Stimulated activated naive CD4-positive, alpha-beta T cell (primary cell): ENCODE results near the gene MYBL2.
"Not testable (repeated sequence)": the region's sequence is repeated elsewhere in the genome, so short reads cannot be mapped to it uniquely, and the experiment has no call there.

Source experiments
- DNase-seq, 6 experiments: peaks; one replicate each; lab custom pipeline; 2025; lab: John Stamatoyannopoulos, UW

The MYBL2 gene

GRCh38 chr20:43666376-43667328 lies at the start of gene MYBL2:
Gene MYBL2, plus strand, starts transcription at chr20:43667114. Its CDS starts 170 bp downstream, at chr20:43667284.
- DNase-seq: peak; percentile 50 to 85 (median 60)

- no peak for DNase-seq
These were observed 35.3 kb upstream of the MYBL2 start for GRCh38 chr20:43631598-43631997.

DNA sequence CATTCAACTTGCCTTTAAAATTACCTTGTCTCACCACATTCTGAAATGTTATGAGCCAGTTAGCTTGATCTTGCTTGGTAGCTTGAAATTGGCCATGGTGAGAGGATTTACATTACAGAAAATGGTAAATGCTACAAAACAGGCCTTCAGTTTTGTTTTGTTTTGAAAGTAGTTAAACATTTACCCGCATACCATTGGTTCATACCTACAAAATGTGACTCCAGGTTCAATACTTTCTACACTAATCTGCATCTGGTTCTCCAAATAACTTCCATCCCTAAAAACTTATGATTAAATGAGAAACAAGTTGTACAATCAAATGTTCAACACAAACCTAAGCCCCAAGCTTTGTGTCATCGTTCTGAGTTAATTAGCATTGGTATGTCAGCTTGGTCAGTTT lies 30.5 kb upstream of the MYBL2 start:
- DNase-seq: no peak

DNA sequence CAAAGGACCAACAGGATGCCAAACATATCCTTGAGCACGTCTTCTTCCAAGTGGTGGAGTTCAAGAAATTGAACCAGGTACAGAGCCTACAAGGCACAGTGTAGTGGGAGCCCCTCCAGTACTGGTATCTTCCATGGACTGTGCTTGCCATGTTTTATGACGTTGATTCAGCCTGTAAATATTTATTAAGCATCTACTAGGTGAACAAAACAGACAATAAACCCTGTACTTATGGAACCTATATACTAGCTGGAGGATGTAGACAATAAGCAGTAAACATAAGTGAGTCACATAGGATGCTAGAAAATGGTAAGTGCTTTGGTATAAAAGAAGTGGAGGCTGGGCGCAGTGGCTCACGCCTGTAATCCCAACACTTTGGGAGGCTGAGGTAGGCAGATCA lies 24.4 kb upstream of the MYBL2 start:
- no peak for DNase-seq

GRCh38 chr20:43650997-43651525 lies 15.9 kb upstream of the MYBL2 start:
- no peak for DNase-seq

- not testable (repeated sequence) for DNase-seq
These were observed 15.2 kb upstream of the MYBL2 start for GRCh38 chr20:43651650-43652184.

DNA sequence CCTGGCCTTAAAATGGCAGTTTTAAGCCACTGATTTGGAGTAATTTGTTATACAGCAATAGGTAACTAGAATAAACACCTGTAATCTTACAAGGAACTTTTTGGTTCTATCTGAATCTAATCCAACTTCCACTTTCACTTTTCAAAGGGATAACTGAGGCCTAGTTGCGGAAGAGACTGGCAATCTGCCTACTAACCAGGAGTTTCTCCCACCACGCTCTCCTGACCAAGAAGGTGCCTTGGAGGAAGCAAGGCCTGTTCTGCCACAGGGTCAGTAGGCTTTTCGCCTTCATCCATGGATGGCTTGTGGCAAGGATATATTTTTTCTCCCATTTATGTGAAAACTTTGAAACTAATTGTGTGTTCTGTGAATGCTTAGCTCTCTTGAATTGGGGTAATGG lies 12.9 kb upstream of the MYBL2 start:
- no peak for DNase-seq

- DNase-seq: not testable (repeated sequence)
These were observed 11.7 kb upstream of the MYBL2 start for GRCh38 chr20:43655176-43655575.

DNA sequence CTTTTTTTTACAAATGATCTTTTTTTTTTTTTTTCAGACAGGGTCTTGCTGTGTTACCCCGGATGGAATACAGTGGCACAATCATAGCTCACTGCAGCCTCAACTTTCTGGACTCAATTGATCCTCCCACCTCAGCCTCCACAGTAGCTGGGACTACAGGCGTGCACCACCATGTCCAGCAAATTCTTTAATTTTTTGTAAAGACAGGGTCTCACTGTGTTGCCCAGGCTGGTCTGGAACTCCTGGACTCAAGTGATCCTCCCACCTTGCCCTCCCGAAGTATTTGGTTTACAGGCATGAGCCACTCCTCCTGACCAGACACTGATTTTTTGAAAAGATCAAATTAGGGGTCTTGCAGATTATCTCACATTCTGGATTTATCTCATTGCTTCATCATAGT lies 11.0 kb upstream of the MYBL2 start:
- no peak for DNase-seq

- no peak for DNase-seq
These were observed 8.7 kb upstream of the MYBL2 start for GRCh38 chr20:43658069-43658722.

GRCh38 chr20:43658723-43659419 lies 8.0 kb upstream of the MYBL2 start:
- no peak for DNase-seq

- DNase-seq: no peak
These were observed 3.8 kb upstream of the MYBL2 start for GRCh38 chr20:43662943-43663655.

- DNase-seq: no peak
These were observed 1.3 kb upstream of the MYBL2 start for GRCh38 chr20:43665466-43666176.

GRCh38 chr20:43667341-43668132 lies 623 bp downstream of the MYBL2 start:
- DNase-seq: no peak

DNA sequence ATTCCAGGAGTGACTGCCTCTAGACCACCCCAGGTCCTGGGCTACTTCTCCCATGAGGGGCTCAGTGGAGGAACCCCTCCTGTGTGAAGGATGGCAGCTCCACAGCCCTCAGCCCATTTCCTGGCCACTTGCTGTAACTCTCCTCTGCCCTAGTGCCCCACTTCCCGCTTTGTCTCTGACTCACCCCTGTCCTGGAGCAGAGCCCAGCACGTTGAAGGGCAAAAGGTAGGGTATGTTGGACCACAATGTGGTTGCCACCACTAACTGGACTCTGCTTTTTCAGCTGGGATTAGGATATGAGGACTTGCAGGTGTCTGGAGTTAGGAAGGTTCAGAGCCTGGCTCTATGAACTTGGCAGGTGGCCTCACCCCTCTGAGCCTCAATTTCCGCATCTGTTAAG lies 2.4 kb downstream of the MYBL2 start:
- DNase-seq: no peak

GRCh38 chr20:43670423-43670822 lies 3.5 kb downstream of the MYBL2 start:
- DNase-seq: no peak

DNA sequence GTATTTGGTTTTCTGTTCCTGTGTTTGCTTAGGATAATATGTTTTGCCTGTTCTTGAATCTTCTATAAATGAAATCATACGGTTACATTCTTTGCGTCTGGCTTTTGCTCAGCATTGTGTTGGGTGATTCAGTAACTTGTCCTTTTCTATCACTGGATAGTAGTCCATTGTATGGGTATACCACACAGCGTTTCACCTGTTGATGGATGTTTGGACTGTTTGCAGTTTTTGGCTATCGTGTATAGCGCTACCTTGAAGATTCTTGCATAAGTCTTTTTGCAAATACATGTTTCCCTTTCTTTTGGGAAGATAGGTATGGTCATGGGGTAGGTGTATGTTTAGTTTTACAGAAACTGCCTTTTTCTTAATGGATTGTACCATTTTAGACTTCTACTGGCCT lies 9.5 kb downstream of the MYBL2 start:
- no peak for DNase-seq

- DNase-seq: no peak
These were observed 14.1 kb downstream of the MYBL2 start for GRCh38 chr20:43680981-43681380.

DNA sequence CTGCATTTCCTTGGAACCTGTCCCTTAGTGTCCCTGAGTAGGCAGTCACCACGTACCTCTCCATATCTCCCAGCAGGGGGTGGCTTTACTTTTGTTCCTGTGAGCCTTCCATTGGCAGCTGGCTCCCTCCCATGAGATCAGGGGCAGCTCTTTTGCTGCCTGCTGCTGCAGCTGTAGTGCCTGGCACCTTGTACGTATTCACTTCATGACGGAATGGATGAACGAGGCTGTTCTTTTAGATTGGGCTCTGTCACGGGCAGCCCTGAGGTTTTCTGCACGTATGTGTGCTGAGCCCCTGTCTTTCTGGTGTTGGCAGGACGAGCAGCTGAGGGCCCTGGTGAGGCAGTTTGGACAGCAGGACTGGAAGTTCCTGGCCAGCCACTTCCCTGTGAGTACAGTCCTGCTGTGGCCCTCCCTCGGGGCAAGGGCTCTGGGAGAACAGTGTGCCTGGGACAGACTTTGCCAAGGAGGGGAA lies 14.6 kb downstream of the MYBL2 start:
- DNase-seq: no peak

DNA sequence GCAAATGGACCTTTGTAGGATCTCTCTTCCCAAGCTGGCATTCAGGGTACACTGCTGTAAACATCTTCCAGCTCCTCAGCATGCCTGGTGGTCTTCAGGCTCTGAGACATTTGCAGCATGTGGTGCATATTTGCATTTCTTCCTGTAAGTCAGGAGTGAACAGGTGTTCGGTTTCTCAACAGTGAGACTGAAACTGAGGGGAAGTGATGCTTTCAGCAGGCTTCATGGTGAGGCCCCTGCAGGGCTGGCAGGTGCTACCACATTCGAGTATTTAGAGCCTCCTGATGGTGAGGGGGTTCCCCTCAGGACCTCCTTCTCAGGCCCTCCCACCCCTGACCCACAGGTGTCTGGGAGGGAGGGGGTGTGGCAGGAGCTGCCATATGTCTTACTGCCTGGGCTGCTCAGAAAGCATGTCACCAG lies 15.1 kb downstream of the MYBL2 start:
- no peak for DNase-seq
